Stimulated activated CD4-positive, alpha-beta T cell treated with anti-CD3 and anti-CD28 coated beads, TNF-alpha, amount 100 ng/mL, for 4 hours (primary cell): ENCODE data around the gene ELAVL3.

Source experiments
- DNase-seq, 3 experiments: peaks; one replicate each; pipeline ENCODE4 v3.0.0-alpha.2; 2020; ENCODE audit warnings: low read depth in 3 of 3

The ELAVL3 gene

GRCh38 chr19:11480715-11481533, at the start of gene ELAVL3:
Gene ELAVL3, minus strand, starts transcription at chr19:11481046. Its CDS starts 438 bp downstream, at chr19:11480608.
- DNase-seq: no peak

DNA sequence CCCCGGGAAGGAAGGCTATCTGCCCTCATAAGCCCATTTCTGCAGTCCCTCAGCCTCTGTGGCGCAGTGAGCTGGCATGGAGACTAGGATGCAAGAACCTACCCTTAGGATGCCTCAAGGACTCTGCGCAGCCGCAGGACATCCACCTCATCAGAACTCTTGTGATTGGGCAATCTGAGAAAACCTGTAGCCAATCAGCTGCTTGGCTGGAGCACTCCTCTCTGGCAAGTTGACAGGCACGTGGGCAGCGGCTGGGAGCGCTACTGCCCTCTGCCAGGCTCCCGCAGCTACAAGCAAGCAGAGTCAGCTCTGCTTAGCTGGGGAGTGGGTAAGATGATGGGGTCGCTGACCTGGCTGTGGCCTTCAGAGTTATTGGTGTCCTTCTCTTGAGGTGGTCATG, 49.6 kb upstream of the ELAVL3 start:
- DNase-seq: peak in 1 of 3 experiments; percentile 9

- DNase-seq: peak; percentile 83 to 87 (median 85)
Measured at GRCh38 chr19:11528551-11529341, 47.9 kb upstream of the ELAVL3 start, which contains the start of gene ECSIT. Gene ECSIT, minus strand, starts transcription at chr19:11529134. Its CDS starts 9,964 bp downstream, at chr19:11519170.

DNA sequence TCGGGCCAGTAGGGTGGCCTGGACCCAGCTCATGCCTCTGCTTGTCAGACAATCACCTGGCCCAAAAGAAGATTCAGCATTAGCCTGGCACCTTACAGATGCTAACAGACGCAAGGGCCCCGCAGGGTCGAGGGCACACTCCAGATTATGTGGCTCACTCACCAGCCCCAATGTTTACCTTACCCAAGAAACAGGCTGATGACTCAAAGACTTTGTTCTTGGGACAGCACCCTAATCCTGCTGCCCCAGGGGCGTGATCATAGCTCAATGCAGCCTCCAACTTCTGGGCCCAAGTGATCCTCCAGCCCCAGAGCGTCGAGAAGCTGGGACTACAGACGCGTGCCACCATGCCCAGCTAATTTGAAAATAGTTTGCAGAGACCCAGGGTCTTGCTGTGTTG, 38.3 kb upstream of the ELAVL3 start:
- no peak for DNase-seq

GRCh38 chr19:11513946-11514345, 33.1 kb upstream of the ELAVL3 start:
- no peak for DNase-seq

GRCh38 chr19:11510444-11510843, 29.6 kb upstream of the ELAVL3 start:
- no peak for DNase-seq

GRCh38 chr19:11507370-11508078, 26.7 kb upstream of the ELAVL3 start:
- no peak for DNase-seq

DNA sequence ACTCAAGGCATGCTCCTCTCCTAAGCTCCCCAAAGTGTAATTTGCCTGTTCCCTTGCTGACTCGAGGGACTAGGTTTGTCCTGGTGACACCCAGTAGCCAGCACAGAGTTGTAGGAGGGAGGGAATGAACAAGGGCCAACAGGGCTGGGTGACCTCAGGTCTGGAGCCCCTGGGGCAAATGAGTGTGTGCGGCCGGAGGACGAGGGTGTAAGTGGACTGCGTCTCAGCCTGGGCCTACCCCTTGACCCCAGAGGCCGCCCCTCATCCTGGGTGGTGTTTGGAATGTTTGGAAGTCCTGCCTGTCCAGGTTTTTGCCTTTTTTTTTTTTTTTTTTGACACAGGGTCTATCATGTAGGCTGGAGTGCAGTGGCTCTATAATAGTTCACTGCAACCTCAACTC, 26.1 kb upstream of the ELAVL3 start:
- no peak for DNase-seq

- DNase-seq: no peak
Measured at GRCh38 chr19:11506101-11506555, 25.3 kb upstream of the ELAVL3 start.

GRCh38 chr19:11505504-11506100, 24.8 kb upstream of the ELAVL3 start, which contains the start of gene ZNF653:
Gene ZNF653, minus strand, starts transcription at chr19:11505839. Its CDS starts 53 bp downstream, at chr19:11505786.
- DNase-seq: peak; percentile 87 to 93 (median 93)

DNA sequence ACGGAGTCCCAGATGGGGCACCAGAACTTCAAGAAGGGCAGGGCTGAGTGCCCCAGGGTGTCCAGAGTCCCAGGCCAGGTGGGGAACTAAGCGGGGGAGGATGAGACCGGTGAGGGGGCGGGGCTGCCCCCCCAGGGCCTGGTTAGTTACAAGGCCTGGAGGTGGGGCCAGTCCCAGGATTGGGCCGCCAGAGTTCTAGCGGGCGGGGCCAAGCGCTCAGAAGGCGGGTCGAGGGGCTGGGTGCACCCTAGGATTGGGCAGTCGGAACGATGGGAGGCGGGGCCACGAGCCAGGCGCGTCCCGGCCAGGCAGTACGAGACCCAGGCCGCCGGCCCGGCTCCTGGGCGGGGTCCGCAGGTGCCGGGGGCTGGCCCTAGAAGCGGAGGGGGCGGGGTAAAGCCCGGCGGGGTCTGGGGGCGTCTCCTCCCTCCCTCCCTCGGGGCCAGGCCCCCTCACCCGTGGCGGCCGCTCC, 24.2 kb upstream of the ELAVL3 start:
- peak; percentile 92 to 95 (median 94) for DNase-seq

- DNase-seq: no peak
Measured at GRCh38 chr19:11504502-11505031, 23.7 kb upstream of the ELAVL3 start.

DNA sequence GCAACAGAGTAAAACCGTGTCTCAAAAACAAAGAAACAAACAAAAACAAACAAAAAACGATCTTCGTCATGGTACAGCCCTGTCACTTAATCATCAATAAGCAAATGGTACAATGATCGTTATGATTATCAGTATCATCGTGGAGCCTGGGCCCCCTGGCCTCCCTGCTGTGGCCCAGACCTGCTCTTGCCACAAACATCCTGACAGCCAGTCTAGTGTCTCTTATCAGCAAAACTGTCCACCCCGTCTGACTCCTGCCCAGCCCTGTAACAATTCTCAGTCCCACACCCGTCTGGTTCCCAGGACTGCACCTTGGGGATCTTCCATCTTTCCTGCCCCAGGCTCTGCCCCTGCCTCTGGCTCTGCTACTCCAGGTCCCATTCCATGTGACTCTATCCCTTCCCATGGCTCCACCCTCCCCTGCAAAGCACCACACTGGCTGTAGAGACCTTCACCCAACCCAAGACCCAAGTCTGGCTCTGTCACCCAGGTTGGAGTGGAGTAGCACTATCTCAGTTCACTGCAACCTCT, 19.1 kb upstream of the ELAVL3 start:
- DNase-seq: no peak

- no peak for DNase-seq
Measured at GRCh38 chr19:11499220-11499726, 18.4 kb upstream of the ELAVL3 start.

GRCh38 chr19:11496391-11497163, 15.7 kb upstream of the ELAVL3 start:
- DNase-seq: peak; percentile 33 to 53 (median 48)

DNA sequence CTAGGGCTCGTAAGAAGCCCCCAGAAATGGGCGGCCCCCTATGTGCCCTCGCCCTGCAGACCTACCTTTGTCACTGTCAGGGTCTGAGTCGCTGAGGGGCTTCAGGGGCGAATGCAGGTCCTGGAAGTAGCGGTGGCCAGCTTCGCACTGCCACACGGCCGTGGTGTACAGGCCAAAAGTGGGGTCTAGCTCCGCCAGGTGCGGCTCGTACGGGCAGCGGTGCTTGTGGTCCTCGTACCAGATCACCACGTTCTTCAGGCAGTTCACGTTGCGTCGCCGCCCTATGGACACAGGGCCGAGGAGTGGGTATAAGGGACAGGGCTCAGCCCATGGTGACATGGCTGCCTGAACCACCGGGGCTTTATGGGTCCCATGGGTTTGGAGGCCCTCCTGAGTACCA, 15.0 kb upstream of the ELAVL3 start:
- no peak for DNase-seq

DNA sequence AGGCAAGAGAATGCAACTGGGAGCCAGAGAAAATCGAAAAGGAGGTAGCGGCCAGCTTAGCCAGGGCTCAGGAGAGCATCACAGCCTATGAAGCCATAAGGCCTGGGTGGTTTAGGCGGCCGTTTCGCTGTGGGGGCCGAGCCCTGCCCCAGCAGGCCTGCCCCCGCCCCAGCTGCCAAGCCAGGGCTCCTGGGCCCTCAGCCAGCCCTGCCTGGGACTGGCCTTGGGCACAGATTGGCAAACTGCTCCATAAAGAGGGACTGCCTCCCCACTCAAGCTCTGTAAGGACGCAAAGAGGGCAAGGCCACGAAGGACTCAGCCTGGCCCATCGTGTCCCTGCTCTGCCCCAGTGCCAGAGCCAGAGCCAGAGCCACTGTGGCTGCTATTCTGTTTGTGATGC, 14.6 kb upstream of the ELAVL3 start:
- no peak for DNase-seq

DNA sequence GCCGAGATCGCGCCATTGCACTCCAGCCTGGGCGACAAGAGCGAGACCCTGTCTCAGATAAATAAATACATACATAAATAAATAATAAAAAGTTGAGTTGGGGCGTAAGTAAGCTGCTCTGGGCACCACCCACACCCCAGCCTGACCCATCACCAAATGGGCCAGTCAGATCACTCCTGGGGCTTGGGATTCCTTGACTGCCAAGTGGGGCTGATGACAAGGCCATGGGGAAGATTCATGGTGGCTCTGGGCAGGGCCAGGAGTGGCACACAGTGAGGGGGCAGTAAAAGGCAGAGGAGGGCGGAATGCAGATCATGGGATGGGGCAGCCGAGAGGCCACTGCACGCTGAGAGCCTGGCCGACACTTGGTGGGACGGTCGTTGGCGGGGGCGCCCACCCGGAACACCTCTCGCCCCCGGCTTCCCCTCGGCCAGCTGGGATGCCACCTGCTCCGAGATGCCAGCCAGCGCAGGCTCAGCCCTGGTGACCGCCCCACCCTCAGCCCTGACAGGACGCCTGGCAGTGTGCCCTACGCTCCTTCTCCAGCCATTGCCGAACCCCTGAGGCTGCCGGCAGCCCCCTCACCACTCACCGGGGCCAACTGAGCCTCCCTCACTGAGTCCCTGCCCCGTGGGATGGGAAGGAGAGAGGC, 13.9 kb upstream of the ELAVL3 start:
- DNase-seq: no peak

DNA sequence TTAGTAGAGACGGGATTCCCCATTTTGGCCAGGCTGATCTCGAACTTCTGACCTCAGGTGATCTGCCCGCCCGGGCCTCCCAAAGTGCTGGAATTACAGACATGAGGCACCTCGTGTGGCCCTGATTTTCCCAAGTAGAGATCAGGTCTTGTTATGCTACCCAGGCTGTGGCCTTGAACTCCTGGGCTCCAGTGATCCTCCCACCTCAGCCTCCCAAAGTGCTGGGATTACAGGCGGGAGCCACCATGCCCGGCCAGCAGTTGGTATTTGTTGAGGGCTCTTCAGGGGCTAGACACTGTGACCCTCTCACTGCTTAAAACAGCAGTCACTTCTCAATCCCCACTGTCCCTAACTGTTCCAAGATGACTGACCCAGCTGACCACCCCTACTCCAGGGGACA, 8.5 kb upstream of the ELAVL3 start:
- no peak for DNase-seq
